Measurements from ENCODE around the gene MRPS6.

- TF ChIP-seq CTCF (IDR thresholded peaks at IDR 0.05; ENCODE audit: borderline replicate concordance, extremely low read depth, low read length, poor library complexity, severe bottlenecking) = no peak
- TF ChIP-seq EZH2 (IDR thresholded peaks at IDR 0.05; ENCODE audit: borderline replicate concordance, low read depth, low read length, severe bottlenecking) = no peak
Observed at GRCh38 chr21:34110594-34111202, 37.3 kb downstream of the MRPS6 start.
